ENCODE results near the gene UHRF1. TPM values are rescaled to one million over a fixed set of nuclear protein-coding genes. Genes with fewer than 3 reads are reported as not detected.

The UHRF1 gene
- total RNA-seq, 1 donor from 2014 or later, result 223 TPM

DNA sequence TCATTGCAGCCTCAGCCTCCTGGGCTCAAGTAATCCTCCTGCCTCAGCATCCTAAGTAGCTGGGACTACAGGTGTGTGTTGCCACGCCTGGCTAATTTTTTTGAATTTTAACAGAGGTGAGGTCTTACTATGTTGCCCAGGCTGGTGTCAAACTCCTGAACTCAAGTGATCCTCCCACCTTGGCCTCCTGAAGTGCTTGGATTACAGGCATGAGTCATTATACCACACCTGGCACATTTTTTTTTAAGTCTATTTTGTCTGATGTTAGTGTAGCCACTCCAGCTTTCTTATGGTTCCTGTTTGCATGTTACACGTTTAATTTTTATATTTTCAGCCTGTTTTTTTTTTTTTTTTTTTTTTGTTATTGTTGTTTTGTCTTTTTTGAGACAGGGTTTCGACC lies 84.4 kb downstream of the UHRF1 start:
- Mint-ChIP-seq H3K9me3 (no peaks in the 10 kb centered on the region), H3K4me3 (no peak overlapping the region), H3K36me3 (ENCODE audit: low read depth) (peaks cover 3% of the 10 kb centered on the region), H3K27ac (ENCODE audit: unreplicated experiment) (no peak overlapping the region), H3K4me1 (peaks cover 26% of the 10 kb centered on the region), H3K27me3 (ENCODE audit: low read depth) (no peaks in the 10 kb centered on the region)
- TF ChIP-seq, protein P1, sequence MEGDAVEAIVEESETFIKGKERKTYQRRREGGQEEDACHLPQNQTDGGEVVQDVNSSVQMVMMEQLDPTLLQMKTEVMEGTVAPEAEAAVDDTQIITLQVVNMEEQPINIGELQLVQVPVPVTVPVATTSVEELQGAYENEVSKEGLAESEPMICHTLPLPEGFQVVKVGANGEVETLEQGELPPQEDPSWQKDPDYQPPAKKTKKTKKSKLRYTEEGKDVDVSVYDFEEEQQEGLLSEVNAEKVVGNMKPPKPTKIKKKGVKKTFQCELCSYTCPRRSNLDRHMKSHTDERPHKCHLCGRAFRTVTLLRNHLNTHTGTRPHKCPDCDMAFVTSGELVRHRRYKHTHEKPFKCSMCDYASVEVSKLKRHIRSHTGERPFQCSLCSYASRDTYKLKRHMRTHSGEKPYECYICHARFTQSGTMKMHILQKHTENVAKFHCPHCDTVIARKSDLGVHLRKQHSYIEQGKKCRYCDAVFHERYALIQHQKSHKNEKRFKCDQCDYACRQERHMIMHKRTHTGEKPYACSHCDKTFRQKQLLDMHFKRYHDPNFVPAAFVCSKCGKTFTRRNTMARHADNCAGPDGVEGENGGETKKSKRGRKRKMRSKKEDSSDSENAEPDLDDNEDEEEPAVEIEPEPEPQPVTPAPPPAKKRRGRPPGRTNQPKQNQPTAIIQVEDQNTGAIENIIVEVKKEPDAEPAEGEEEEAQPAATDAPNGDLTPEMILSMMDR (conservative IDR thresholded peaks at IDR 0.05), result no peak
- no peak for DNase-seq (ENCODE audit: low read depth, low spot score)

DNA sequence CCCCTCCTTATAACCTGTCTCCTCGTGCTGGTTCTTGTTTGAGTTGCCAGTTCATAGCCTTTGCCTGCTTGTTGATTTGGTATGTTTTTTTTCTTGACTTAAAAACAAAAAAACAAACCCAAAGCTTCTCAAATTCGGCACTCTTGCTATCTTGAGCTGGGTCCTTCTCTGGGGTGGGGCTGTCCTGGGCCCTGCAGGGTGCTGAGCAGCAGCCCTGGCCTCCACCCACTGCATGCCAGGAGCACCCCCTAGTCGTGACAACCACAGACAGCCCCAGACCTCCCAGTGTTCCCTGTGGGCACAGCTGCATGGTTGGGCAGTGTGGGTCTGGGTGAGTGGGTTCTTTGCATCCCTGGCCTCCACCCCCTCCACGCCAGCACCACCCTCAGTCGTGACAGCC lies 87.4 kb downstream of the UHRF1 start:
- DNase-seq (ENCODE audit: low read depth, low spot score), result no peak
- no peak overlapping the region for H3K27ac Mint-ChIP-seq (ENCODE audit: unreplicated experiment)
- peaks cover 3% of the 10 kb centered on the region for H3K9me3 Mint-ChIP-seq
- no peaks in the 10 kb centered on the region for H3K27me3 Mint-ChIP-seq (ENCODE audit: low read depth)
- H3K4me1 Mint-ChIP-seq, result peaks cover 9% of the 10 kb centered on the region
- TF ChIP-seq, protein P1 (conservative IDR thresholded peaks at IDR 0.05), result no peak
- no peak overlapping the region for H3K4me3 Mint-ChIP-seq
- peaks cover 12% of the 10 kb centered on the region for H3K36me3 Mint-ChIP-seq (ENCODE audit: low read depth)

DNA sequence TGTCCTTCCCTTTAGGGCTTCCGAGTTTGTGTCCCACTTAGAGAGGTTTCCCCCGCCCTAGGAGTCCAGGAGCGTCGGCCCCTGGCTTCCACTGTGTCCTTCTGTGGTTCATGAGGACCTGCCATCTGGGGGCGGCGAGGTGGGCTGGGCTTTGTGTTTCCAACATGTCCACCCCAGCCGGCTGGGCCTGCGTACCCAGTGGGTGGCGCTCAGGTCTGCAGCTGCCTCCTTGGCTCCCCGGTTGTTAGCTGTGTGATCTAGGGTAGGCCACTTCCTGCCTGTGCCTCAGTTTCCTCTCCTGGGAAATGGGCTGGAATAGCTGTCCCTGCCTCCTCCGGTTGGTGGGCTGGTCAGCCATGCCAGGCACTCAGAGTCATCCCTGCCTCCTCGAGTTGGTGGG lies 88.0 kb downstream of the UHRF1 start:
- peaks cover 11% of the 10 kb centered on the region for H3K36me3 Mint-ChIP-seq (ENCODE audit: low read depth)
- no peak overlapping the region for H3K4me3 Mint-ChIP-seq

DNA sequence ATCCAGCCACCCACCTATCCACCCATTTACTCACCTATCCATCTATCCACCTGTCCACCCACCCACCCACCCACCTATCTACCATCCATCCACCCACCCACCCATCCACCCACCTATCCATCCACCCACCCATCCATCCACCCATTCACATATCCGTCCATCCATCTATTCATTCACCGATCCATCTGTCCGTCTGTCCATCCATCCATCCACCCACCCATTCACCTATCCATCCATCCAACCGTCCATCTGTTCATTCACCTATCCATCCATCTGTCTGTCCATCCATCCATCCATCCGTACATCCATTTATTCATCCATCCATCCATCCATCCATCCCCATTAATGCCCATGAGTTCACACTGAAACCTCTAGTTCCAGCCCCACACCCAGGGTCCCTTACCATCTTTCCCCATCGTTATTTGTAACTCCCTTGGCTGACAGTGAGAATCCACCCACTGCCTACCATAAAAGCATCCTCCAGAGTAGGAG lies 90.9 kb downstream of the UHRF1 start:
- peaks cover 11% of the 10 kb centered on the region for H3K36me3 Mint-ChIP-seq (ENCODE audit: low read depth)
- TF ChIP-seq, protein P1 (conservative IDR thresholded peaks at IDR 0.05), result no peak
- peaks cover 3% of the 10 kb centered on the region for H3K9me3 Mint-ChIP-seq
- H3K27me3 Mint-ChIP-seq (ENCODE audit: low read depth), result no peaks in the 10 kb centered on the region
- no peak overlapping the region for H3K4me3 Mint-ChIP-seq
- H3K4me1 Mint-ChIP-seq, result no peaks in the 10 kb centered on the region
- no peak overlapping the region for H3K27ac Mint-ChIP-seq (ENCODE audit: unreplicated experiment)
- no peak for DNase-seq (ENCODE audit: low read depth, low spot score)

More for the DNA sequence above, 88.0 kb downstream of the UHRF1 start:
- H3K27ac Mint-ChIP-seq (ENCODE audit: unreplicated experiment), result no peak overlapping the region
- no peak for DNase-seq (ENCODE audit: low read depth, low spot score)
- H3K27me3 Mint-ChIP-seq (ENCODE audit: low read depth), result no peaks in the 10 kb centered on the region
- H3K9me3 Mint-ChIP-seq, result peaks cover 3% of the 10 kb centered on the region
- TF ChIP-seq, protein P1 (conservative IDR thresholded peaks at IDR 0.05), result no peak
- peaks cover 3% of the 10 kb centered on the region for H3K4me1 Mint-ChIP-seq

DNA sequence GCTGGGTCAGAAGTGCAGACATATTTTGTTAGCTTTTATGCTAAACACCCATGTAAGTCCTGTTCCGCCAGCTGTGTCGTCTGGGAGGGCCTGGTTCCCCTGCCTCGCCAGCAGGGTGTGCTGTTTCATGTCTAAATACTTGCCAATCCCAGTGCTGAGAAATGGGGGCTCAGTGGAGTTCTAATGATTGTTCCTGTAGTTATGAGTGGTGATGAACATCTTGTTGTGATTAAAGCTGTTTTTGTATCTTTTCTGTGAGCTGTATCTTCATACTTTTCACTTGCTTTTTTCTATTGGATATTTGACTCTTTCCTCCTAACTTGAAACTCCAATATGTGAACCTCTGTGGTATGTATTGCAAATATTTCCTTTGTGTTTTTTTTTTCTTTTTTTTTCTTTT lies 92.3 kb downstream of the UHRF1 start:
- peak; percentile 36 for DNase-seq (ENCODE audit: low read depth, low spot score)
- Mint-ChIP-seq H3K36me3 (ENCODE audit: low read depth) (peaks cover 11% of the 10 kb centered on the region), H3K27me3 (ENCODE audit: low read depth) (no peaks in the 10 kb centered on the region), H3K9me3 (peaks cover 3% of the 10 kb centered on the region), H3K4me1 (no peaks in the 10 kb centered on the region), H3K4me3 (no peak overlapping the region), H3K27ac (ENCODE audit: unreplicated experiment) (no peak overlapping the region)
- TF ChIP-seq, protein P1 (conservative IDR thresholded peaks at IDR 0.05), result peak; percentile 75

Data from neural crest cell (in vitro differentiated cells).